Psoas muscle (tissue), 8 donors: ENCODE data around the gene POC1B. TPM values are rescaled to one million over a fixed set of nuclear protein-coding genes. Genes with fewer than 3 reads are reported as not detected.

Experiments
- ATAC-seq, 4 donors: fragments of 200-7000 bp; cut with Tn5 transposase; one replicate each; pipeline ENCODE4 v1.9.1; 2020; ENCODE audit warnings: moderate library complexity in 3 of 4, mild to moderate bottlenecking in 2 of 4
- DNase-seq, 2 donors: peaks; one replicate each; pipeline ENCODE4 v3.0.0-alpha.2; 2020
- H3K27ac ChIP-seq: fragments of 200-600 bp; one replicate; pipeline ENCODE4 v1.8.0; 2022
- H3K27me3 ChIP-seq, 3 donors: fragments of 200-600 bp in 1 of 3; one replicate each; pipeline versions ENCODE4 v1.6.1 to v1.8.0; 2013 to 2022; ENCODE audit warnings: low read length in 2 of 3, mild to moderate bottlenecking in 2 of 3, moderate library complexity in 1 of 3; ENCODE audit not compliant: insufficient read depth in 3 of 3
- H3K36me3 ChIP-seq, 2 donors: fragments of 200-600 bp in 1 of 2; one replicate each; pipeline versions ENCODE4 v1.6.1 to v1.8.0; 2013 to 2022; ENCODE audit warnings: low read depth in 1 of 2, mild to moderate bottlenecking in 1 of 2, moderate library complexity in 1 of 2; ENCODE audit not compliant: insufficient read depth in 1 of 2
- H3K4me1 ChIP-seq: fragments of 200-600 bp; one replicate; pipeline ENCODE4 v1.8.0; 2022
- H3K4me3 ChIP-seq: fragments of 200-600 bp; one replicate; pipeline ENCODE4 v1.8.0; 2022; ENCODE audit warnings: mild to moderate bottlenecking
- H3K9me3 ChIP-seq: fragments of 200-600 bp; one replicate; pipeline ENCODE4 v1.8.0; 2022
- CTCF ChIP-seq: fragments of 200-600 bp; IDR thresholded peaks from one replicate; pipeline ENCODE4 v1.8.0; 2022; ENCODE audit warnings: antibody characterized with exemption
- WGBS, 3 donors: extraction: QIAGEN DNeasy Blood & Tissue Kit; methylation state at CpG; one replicate each; pipeline versions ENCODE4 v1.1.6 to v1.1.7; 2013; 5-methylcytosine and 5-hydroxymethylcytosine counted together
- intact Hi-C, 2 donors: fragments of 100-400 bp; cut with DNase I; formaldehyde crosslinking; loops; one replicate each; pipeline versions ENCODE4 v1.11.0 to v1.14.2; 2022
- polyA plus RNA-seq, 3 donors: library from polyadenylated mRNA; stranded (reverse); fragments of 200-250 nt; gene quantifications; one replicate each; pipeline ENCODE4 v1.2.3, GENCODE V29; 2013
- total RNA-seq, 4 donors: library from RNA; stranded (reverse); fragmentation: NEBNext Ultra II Directional in 2 of 4; extraction: Animal tissue kit (Norgen Biotek cat#: 25700) in 2 of 4; gene quantifications; one replicate each; pipeline versions ENCODE4 v1.2.1 to v1.2.4, GENCODE V29; 2021 to 2023
- donor health status: healthy with polysubstance abuse.
- donor health status: DM: no; HTN: no; CAD: no; lungs with moderate emphysema.
- donor health status: Bipolar disorder and iron deficiency.
- donor health status: healthy.
- donor health status: DM: yes; HTN: yes; CAD: no.
- donor health status: DM: no; HTN: no; CAD: no.
- donor health status: DM: no; HTN: no; CAD: no.
- donor health status: DM: yes; HTN: yes; CAD: no.

The POC1B gene
- total and polyA plus RNA-seq, 7 donors, result 2.9 to 8.1 (median 5.3) TPM

GRCh38 chr12:89497005-89497404 lies 28.8 kb downstream of the POC1B start:
- no peak for ATAC-seq
- intact Hi-C loops, result no loop called here
- 59 to 71% (median 62%) methylated on average over 4 of the region's 4 CpGs for WGBS, 3 donors

GRCh38 chr12:89494411-89495231 lies 31.2 kb downstream of the POC1B start:
- intact Hi-C loops, result no loop called here
- WGBS, 3 donors, result 91 to 94% (median 92%) methylated on average over 9 of the region's 9 CpGs
- no peaks in the 10 kb centered on the region for H3K4me1 ChIP-seq
- H3K27ac ChIP-seq, result no peak overlapping the region
- no peaks in the 10 kb centered on the region for H3K9me3 ChIP-seq
- DNase-seq (no peak), ATAC-seq (no peak)
- H3K27me3 ChIP-seq, result no peaks in the 10 kb centered on the region
- no peak for TF ChIP-seq CTCF
- no peak overlapping the region for H3K4me3 ChIP-seq
- peaks cover 0 to 8% of the 10 kb centered on the region in 2 donors for H3K36me3 ChIP-seq

More at GRCh38 chr12:89497005-89497404, 28.8 kb downstream of the POC1B start:
- no peak for TF ChIP-seq CTCF
- H3K36me3 ChIP-seq, result no peaks in the 10 kb centered on the region
- DNase-seq, result no peak
- no peaks in the 10 kb centered on the region for H3K9me3 ChIP-seq
- H3K27ac ChIP-seq, result no peak overlapping the region
- H3K4me1 ChIP-seq, result no peaks in the 10 kb centered on the region
- no peaks in the 10 kb centered on the region for H3K27me3 ChIP-seq
- no peak overlapping the region for H3K4me3 ChIP-seq

- no peak for TF ChIP-seq CTCF
- DNase-seq (no peak), ATAC-seq (no peak)
- WGBS, 3 donors, result 94 to 97% (median 96%) methylated on average over 5 of the region's 5 CpGs
- H3K36me3 ChIP-seq, result peaks cover 0 to 17% of the 10 kb centered on the region in 2 donors
- intact Hi-C loops, result no loop called here
- no peaks in the 10 kb centered on the region for H3K9me3 ChIP-seq
- H3K27ac ChIP-seq, result no peak overlapping the region
- H3K4me3 ChIP-seq, result no peak overlapping the region
- no peaks in the 10 kb centered on the region for H3K27me3 ChIP-seq
- H3K4me1 ChIP-seq, result no peaks in the 10 kb centered on the region
These were observed 32.1 kb downstream of the POC1B start for GRCh38 chr12:89493670-89494302.

GRCh38 chr12:89492883-89493282 lies 33.0 kb downstream of the POC1B start:
- Histone ChIP-seq H3K9me3 (no peaks in the 10 kb centered on the region), H3K27me3 (no peaks in the 10 kb centered on the region), H3K36me3 (peaks cover 0 to 17% of the 10 kb centered on the region in 2 donors), H3K4me3 (no peak overlapping the region), H3K27ac (no peak overlapping the region), H3K4me1 (no peaks in the 10 kb centered on the region)
- 57 to 79% (median 79%) methylated on average over 5 of the region's 5 CpGs for WGBS, 3 donors
- no peak for TF ChIP-seq CTCF
- ATAC-seq (no peak), DNase-seq (no peak)
- intact Hi-C loops, result no loop called here
